ENCODE results near the gene NBEA.

- TF ChIP-seq POLR2AphosphoS5 (IDR thresholded peaks at IDR 0.05) = no peak
- no peak for TF ChIP-seq CTCF (IDR thresholded peaks at IDR 0.05)
- no peak for TF ChIP-seq POLR2A (IDR thresholded peaks at IDR 0.05)
Observed at GRCh38 chr13:35465371-35465770, 523.3 kb downstream of the NBEA start.

Measured in stomach (tissue), 4 donors.